GM21447 (cell line): ENCODE results near the gene LHFPL6.

Experiments used
- ATAC-seq: cut with Tn5 transposase; IDR thresholded peaks from one replicate; pipeline ENCODE4 v1.9.1; 2021; ENCODE audit not compliant: unreplicated experiment

Gene LHFPL6

GRCh38 chr13:39397226-39397895, 205.6 kb downstream of the LHFPL6 start:
- no peak for ATAC-seq

GRCh38 chr13:39394796-39395678, 208.0 kb downstream of the LHFPL6 start:
- ATAC-seq: no peak

- no peak for ATAC-seq
Observed at GRCh38 chr13:39391761-39392160, 211.2 kb downstream of the LHFPL6 start.

- ATAC-seq: no peak
Observed at GRCh38 chr13:39389013-39389412, 214.0 kb downstream of the LHFPL6 start.

- no peak for ATAC-seq
Observed at GRCh38 chr13:39385621-39386231, 217.3 kb downstream of the LHFPL6 start.

- no peak for ATAC-seq
Observed at GRCh38 chr13:39385154-39385553, 217.8 kb downstream of the LHFPL6 start.

GRCh38 chr13:39381456-39381855, 221.5 kb downstream of the LHFPL6 start:
- ATAC-seq: no peak

- ATAC-seq: no peak
Observed at GRCh38 chr13:39379667-39380655, 223.0 kb downstream of the LHFPL6 start.

- ATAC-seq: peak; percentile 97
Observed at GRCh38 chr13:39379118-39379517, 223.9 kb downstream of the LHFPL6 start.

- no peak for ATAC-seq
Observed at GRCh38 chr13:39378306-39378705, 224.7 kb downstream of the LHFPL6 start.

GRCh38 chr13:39377699-39378098, 225.3 kb downstream of the LHFPL6 start:
- no peak for ATAC-seq

GRCh38 chr13:39376076-39376475, 226.9 kb downstream of the LHFPL6 start:
- no peak for ATAC-seq

- no peak for ATAC-seq
Observed at GRCh38 chr13:39375601-39376000, 227.4 kb downstream of the LHFPL6 start.

- no peak for ATAC-seq
Observed at GRCh38 chr13:39374741-39375189, 228.2 kb downstream of the LHFPL6 start.

GRCh38 chr13:39373145-39373544, 229.8 kb downstream of the LHFPL6 start:
- ATAC-seq: no peak

- no peak for ATAC-seq
Observed at GRCh38 chr13:39371706-39372105, 231.3 kb downstream of the LHFPL6 start.

GRCh38 chr13:39370554-39370953, 232.4 kb downstream of the LHFPL6 start:
- ATAC-seq: no peak

- no peak for ATAC-seq
Observed at GRCh38 chr13:39370048-39370447, 232.9 kb downstream of the LHFPL6 start.

GRCh38 chr13:39369161-39369890, 233.7 kb downstream of the LHFPL6 start:
- no peak for ATAC-seq

- ATAC-seq: no peak
Observed at GRCh38 chr13:39365879-39366278, 237.1 kb downstream of the LHFPL6 start.
